Nephron progenitor cell (in vitro differentiated cells): ENCODE data around the gene PLCL1.

ENCODE experiments used
- DNase-seq: peaks from one replicate; pipeline ENCODE4 v3.0.0; 2021
- H3K27ac Mint-ChIP-seq: 2 replicates; pipeline ENCODE4 v1.8.0; 2021; ENCODE audit warnings: mild to moderate bottlenecking, moderate library complexity, mixed read lengths
- H3K27me3 Mint-ChIP-seq: 2 replicates; pipeline ENCODE4 v1.8.0; 2021; ENCODE audit warnings: mild to moderate bottlenecking, low read depth, mixed read lengths; ENCODE audit not compliant: poor library complexity
- H3K36me3 Mint-ChIP-seq: 2 replicates; pipeline ENCODE4 v1.8.0; 2021; ENCODE audit warnings: low read depth, mixed read lengths
- H3K4me1 Mint-ChIP-seq: 2 replicates; pipeline ENCODE4 v1.8.0; 2021; ENCODE audit warnings: mixed read lengths
- H3K4me3 Mint-ChIP-seq: 2 replicates; pipeline ENCODE4 v1.8.0; 2021; ENCODE audit warnings: mild to moderate bottlenecking, moderate library complexity, mixed read lengths
- H3K9me3 Mint-ChIP-seq: 2 replicates; pipeline ENCODE4 v1.8.0; 2021; ENCODE audit warnings: mild to moderate bottlenecking, moderate library complexity, mixed read lengths
- CTCF ChIP-seq: fragments of 200-600 bp; sonication (generic); IDR thresholded peaks from 2 replicates; pipeline ENCODE4 v1.5.0; 2021; ENCODE audit warnings: antibody characterized with exemption

PLCL1 gene

GRCh38 chr2:197965756-197966155 is 161.4 kb downstream of the PLCL1 start:
- no peak for DNase-seq
- peaks cover 25% of the 10 kb centered on the region for H3K9me3 Mint-ChIP-seq
- TF ChIP-seq CTCF: no peak
- peaks cover 2% of the 10 kb centered on the region for H3K27me3 Mint-ChIP-seq
- H3K36me3 Mint-ChIP-seq: peaks cover 6% of the 10 kb centered on the region
- no peaks in the 10 kb centered on the region for H3K4me1 Mint-ChIP-seq
- H3K27ac Mint-ChIP-seq: no peak overlapping the region
- H3K4me3 Mint-ChIP-seq: no peak overlapping the region

DNA sequence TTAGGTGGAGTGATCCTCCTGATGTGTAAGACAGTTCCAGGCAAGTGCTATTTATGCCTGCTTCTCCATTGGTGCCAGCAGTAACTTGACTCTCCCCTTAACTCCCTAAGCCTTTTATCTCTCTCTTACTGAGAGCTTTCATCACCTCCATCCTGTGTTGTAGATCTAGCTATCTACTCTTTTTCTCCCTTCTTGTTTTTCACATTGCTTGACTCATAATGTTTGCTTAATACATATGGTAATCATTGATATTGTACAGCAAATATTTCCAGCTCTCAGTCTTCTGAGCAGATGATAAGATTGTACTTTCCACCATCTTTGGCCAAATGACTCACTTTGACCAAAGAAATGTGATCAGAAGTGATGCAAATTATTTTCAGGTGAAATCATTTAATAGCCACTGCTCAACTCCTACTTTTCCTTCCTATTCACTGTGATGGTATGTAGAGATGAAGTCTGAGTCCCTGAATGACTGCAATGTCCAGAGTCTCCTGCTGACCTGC is 165.0 kb downstream of the PLCL1 start:
- Mint-ChIP-seq H3K27me3 (peaks cover 2% of the 10 kb centered on the region), H3K9me3 (peaks cover 20% of the 10 kb centered on the region), H3K4me3 (no peak overlapping the region), H3K36me3 (peaks cover 6% of the 10 kb centered on the region), H3K27ac (no peak overlapping the region), H3K4me1 (no peaks in the 10 kb centered on the region)
- no peak for DNase-seq
- TF ChIP-seq CTCF: no peak

GRCh38 chr2:197972061-197972460 is 167.7 kb downstream of the PLCL1 start:
- no peak overlapping the region for H3K27ac Mint-ChIP-seq
- no peak for DNase-seq
- H3K4me1 Mint-ChIP-seq: no peaks in the 10 kb centered on the region

DNA sequence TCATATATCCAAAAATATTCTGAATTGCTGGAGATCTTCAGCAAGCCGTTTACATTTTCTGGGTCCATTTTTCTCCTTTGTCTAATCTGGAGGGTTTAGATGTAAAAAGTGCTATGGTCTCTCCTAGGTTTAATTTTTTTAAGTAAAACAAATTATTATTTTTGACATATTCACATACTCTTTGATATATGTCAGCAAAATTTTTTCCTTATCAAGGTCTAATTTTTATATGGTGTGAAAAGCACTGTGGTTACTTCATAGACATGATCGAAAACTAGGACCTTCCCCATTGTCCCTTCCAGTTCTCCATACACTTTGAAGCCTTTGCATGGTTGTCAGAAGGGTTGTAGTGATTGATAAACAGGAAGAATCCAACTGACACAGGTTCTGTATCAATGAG is 168.2 kb downstream of the PLCL1 start:
- Mint-ChIP-seq H3K4me1 (no peaks in the 10 kb centered on the region), H3K4me3 (no peak overlapping the region), H3K27ac (no peak overlapping the region), H3K36me3 (no peaks in the 10 kb centered on the region), H3K9me3 (no peaks in the 10 kb centered on the region), H3K27me3 (peaks cover 3% of the 10 kb centered on the region)
- no peak for DNase-seq
- no peak for TF ChIP-seq CTCF

More at GRCh38 chr2:197972061-197972460, 167.7 kb downstream of the PLCL1 start:
- H3K9me3 Mint-ChIP-seq: no peaks in the 10 kb centered on the region
- no peaks in the 10 kb centered on the region for H3K36me3 Mint-ChIP-seq
- peaks cover 3% of the 10 kb centered on the region for H3K27me3 Mint-ChIP-seq
- no peak for TF ChIP-seq CTCF
- no peak overlapping the region for H3K4me3 Mint-ChIP-seq

- Mint-ChIP-seq H3K27ac (no peak overlapping the region), H3K4me1 (no peaks in the 10 kb centered on the region), H3K4me3 (no peak overlapping the region), H3K9me3 (no peaks in the 10 kb centered on the region), H3K36me3 (no peaks in the 10 kb centered on the region), H3K27me3 (peaks cover 3% of the 10 kb centered on the region)
- no peak for DNase-seq
- no peak for TF ChIP-seq CTCF
Observed at GRCh38 chr2:197973772-197974171, 169.4 kb downstream of the PLCL1 start.

GRCh38 chr2:197975931-197976519 is 171.6 kb downstream of the PLCL1 start:
- H3K36me3 Mint-ChIP-seq: no peaks in the 10 kb centered on the region
- no peak overlapping the region for H3K27ac Mint-ChIP-seq

More at GRCh38 chr2:197975931-197976519, 171.6 kb downstream of the PLCL1 start:
- DNase-seq: no peak
- Mint-ChIP-seq H3K4me1 (no peaks in the 10 kb centered on the region), H3K4me3 (no peak overlapping the region), H3K9me3 (no peaks in the 10 kb centered on the region), H3K27me3 (peaks cover 3% of the 10 kb centered on the region)
- no peak for TF ChIP-seq CTCF
